UCSD-AML1 (cell line): Measurements from ENCODE around the gene ITGAL.
"Not testable (repeated sequence)": the region's sequence is repeated elsewhere in the genome, so short reads cannot be mapped to it uniquely, and the experiment has no call there.

Experiments
- DNase-seq: peaks from one replicate; lab custom pipeline; 2025; ENCODE audit not compliant: unreplicated experiment; lab: John Stamatoyannopoulos, UW

ITGAL gene

GRCh38 chr16:30491229-30491628 lies 18.7 kb downstream of the ITGAL start:
- no peak for DNase-seq

- peak; percentile 28 for DNase-seq
These were observed 19.3 kb downstream of the ITGAL start for GRCh38 chr16:30491744-30492308.

GRCh38 chr16:30493941-30494488 lies 21.5 kb downstream of the ITGAL start:
- no peak for DNase-seq

GRCh38 chr16:30494709-30495108 lies 22.2 kb downstream of the ITGAL start:
- no peak for DNase-seq

GRCh38 chr16:30499284-30499683 lies 26.7 kb downstream of the ITGAL start:
- DNase-seq: no peak

GRCh38 chr16:30503403-30504296 lies 31.1 kb downstream of the ITGAL start:
- no peak for DNase-seq

GRCh38 chr16:30509081-30509765 lies 36.7 kb downstream of the ITGAL start:
- no peak for DNase-seq

- no peak for DNase-seq
These were observed 37.9 kb downstream of the ITGAL start for GRCh38 chr16:30510376-30510938.

GRCh38 chr16:30511509-30511908 lies 39.0 kb downstream of the ITGAL start:
- no peak for DNase-seq

- DNase-seq: no peak
These were observed 42.7 kb downstream of the ITGAL start for GRCh38 chr16:30515275-30515674.

- DNase-seq: no peak
These were observed 46.0 kb downstream of the ITGAL start for GRCh38 chr16:30518552-30518951.

- DNase-seq: no peak
These were observed 46.8 kb downstream of the ITGAL start for GRCh38 chr16:30519120-30520049.

- DNase-seq: no peak
These were observed 48.9 kb downstream of the ITGAL start for GRCh38 chr16:30521476-30521872.

- DNase-seq: no peak
These were observed 49.5 kb downstream of the ITGAL start for GRCh38 chr16:30521873-30522641.

GRCh38 chr16:30522702-30523463 lies 50.3 kb downstream of the ITGAL start:
- not testable (repeated sequence) for DNase-seq

- no peak for DNase-seq
These were observed 51.4 kb downstream of the ITGAL start for GRCh38 chr16:30523768-30524574.

GRCh38 chr16:30524575-30525568 lies 52.3 kb downstream of the ITGAL start:
- DNase-seq: no peak
